Activated CD4-positive, alpha-beta T cell treated with anti-CD3 and anti-CD28 coated beads, Interleukin-2, amount 50 U/mL, for 16 hours (primary cell): ENCODE results near the gene IMPDH1.

ENCODE experiments used
- DNase-seq: peaks from one replicate; pipeline ENCODE4 v3.0.0-alpha.2; 2020

Gene IMPDH1

DNA sequence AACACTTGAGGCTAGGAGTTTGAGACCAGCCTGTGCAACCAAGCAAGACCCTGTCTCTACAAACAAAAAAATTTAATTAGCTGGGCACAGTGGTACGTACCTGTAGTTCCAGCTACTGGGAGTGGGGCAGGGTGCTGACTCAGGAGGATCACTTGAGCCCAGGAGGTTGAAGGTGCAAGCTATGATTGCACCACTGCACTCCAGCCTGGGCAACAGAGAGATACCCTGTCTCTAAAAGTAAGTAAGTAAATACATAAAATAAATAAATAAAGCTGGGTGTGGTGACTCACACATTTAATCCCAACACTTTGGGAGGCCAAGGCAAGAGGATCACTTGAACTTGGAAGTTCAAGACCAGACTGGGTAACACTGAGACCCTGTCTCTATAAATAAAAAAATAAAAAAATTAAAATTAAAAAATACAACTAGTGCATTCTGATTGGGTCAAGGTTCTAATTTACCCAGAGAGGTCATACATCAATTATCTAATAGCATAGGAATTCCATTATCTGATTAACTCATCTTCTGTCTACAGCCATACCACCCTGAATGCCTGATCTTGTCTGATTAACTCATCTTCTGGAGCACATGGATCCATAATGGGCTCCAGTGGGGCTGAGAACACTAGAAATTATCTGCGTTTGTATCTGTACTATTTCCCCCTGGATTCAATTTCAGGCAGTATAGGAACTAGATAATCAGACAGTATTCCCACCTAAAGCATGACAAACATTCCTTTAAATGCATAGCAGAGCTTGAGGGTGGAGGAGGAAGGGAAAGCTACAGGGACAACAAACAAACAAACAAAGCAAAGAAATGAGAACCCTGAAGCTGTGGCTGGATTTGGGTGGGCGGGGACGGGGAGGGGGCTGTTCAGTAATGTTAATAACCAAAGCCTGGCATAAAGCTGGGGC, 24.9 kb upstream of the IMPDH1 start:
- no peak for DNase-seq

DNA sequence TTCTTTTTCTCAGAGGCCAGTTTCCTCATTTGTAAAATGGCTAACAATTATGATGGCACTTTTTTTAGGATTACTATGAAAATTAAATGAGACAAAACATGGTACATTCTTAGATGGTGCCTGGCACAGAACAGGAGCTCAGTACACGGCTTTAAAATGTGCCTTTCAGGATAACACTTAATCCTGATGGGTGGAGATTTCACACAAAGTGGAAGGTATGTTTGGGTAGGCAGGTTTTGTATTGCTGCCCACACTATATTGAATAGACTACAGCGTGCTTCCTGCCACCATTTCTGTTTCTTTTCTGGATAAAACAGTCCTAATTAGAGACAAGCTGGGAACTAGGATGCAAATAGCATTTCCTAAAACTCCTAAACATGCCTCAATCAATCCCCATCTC, 22.0 kb upstream of the IMPDH1 start:
- no peak for DNase-seq

DNA sequence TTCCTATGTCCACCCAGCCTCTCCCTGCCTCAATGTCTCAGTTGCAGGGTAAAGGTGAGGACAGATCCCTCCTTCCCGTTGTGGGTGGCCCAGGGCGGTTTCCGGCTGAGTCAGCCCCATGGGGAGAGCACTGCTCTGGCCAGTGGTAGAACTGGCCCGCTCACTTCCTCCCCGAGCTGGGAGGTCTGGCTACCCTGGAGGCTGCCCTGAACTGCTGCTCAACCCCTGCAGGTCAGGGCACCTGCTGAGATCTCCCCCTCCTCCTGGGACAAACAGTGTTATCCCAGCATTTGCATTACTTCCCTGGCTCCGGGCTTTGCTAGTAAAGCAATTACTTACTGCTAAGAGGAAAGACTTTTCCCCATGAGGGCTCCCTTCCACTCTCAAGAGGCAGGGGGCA, 21.4 kb upstream of the IMPDH1 start:
- DNase-seq, result no peak

DNA sequence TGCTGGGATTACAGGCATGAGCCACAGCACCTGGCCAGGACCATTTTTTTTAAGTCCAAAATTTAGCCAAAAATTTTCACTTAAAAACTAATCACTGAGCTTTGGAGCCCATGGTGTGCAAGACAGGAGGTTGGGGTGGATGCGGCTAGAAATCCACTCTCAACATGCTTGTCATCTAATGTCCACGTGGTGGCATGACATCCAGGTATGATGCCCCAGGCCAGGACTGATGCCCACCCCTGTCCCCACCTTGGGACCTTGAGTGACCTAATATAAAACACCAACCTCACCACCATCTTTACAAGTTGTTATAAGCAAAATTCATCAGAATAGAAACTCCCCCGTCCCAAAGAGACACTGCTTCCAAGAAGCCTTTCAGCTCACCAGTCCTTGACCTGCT, 20.4 kb upstream of the IMPDH1 start:
- DNase-seq, result no peak

DNA sequence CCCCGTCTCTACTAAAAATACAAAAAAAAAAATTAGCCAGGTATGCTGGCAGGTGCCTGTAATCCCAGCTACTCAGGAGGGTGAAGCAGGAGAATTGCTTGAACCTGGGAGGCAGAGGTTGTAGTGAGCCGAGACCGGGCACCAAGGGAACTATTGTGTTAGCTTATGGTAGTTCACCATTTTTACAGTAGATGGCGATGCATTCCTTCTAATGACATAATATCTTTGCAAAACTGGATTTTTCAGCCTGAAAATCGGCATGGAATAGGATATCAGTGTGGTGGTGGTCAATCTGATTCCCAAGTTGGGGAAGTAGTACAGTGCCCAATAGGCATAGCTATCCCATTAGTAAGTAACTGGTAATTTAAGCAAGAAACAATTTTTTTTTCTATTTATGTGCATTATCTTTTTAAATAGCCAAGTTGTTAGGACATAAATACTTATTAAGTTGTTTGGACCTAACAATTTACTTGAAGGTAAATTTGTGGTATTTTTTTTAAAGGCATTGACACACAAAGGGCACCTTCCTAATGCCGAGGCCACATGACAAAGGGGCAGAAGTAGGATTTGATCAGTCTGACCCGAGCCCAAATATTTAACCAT, 17.6 kb upstream of the IMPDH1 start:
- peak; percentile 60 for DNase-seq

DNA sequence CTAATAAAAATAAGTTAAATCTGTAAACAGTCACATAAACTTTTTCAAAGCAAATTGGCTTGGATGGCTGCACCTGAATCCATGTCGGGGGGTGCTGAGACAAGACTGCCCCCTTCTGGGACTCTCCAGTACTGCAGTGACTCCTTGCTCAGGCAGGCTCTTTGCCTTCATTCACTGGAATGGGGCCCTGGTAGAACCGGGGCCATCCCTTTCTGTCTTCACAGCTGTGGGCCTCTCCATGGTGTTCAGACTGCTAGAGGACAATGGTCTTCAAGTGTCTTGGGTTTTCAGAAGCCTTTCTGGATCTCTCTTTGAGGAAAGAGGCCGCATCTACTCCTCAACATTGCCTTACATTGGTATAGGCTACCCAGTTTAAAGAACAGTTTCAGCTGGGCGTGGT, 16.1 kb upstream of the IMPDH1 start:
- DNase-seq, result peak; percentile 76

DNA sequence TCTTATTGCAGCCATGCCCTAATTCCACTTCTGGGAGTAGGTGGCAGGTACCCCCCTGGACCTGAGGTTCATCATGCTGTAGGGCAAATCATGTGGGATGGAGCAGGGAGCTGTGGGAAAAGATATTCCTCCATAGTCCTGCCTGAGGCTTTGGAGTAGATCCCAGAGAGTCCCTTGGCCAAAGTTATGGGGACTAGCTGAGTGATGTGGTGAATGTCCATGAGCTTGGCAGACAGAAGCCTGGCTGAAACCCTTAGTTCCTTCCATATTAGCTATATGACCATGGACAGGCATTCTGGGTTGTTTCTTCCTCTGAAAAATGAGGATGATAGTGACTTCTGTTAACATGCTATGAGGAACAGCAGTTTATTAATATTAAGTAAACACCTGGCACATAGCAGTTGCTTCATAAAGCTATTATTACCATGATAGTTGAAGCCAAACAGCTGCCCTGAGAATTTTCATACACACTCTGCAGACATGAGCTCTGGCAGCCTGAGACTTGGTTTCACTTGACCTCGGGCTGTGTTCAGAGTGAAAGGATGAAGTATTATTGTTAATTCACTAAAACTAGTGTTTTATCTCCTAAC, 15.0 kb upstream of the IMPDH1 start:
- no peak for DNase-seq

DNA sequence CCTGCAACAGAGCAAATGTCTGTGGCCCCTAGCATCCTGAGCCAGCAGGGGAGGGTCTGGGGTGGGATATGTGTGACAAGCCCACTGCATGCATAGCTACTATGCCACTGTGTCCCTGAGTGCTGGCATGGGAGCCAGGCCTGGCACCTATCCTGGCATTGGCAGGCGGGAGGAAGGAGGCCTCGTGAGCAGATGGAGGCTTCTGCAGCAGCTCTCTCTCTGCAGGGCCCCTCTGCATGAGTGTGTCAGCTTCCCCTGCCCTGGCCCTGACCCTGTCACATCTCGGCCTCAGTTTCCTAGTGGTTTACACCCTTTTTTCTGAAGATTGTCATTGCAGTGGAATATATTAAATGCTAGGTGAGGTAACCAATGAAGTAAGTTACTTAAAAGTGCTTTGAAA, 13.1 kb upstream of the IMPDH1 start:
- DNase-seq, result no peak

DNA sequence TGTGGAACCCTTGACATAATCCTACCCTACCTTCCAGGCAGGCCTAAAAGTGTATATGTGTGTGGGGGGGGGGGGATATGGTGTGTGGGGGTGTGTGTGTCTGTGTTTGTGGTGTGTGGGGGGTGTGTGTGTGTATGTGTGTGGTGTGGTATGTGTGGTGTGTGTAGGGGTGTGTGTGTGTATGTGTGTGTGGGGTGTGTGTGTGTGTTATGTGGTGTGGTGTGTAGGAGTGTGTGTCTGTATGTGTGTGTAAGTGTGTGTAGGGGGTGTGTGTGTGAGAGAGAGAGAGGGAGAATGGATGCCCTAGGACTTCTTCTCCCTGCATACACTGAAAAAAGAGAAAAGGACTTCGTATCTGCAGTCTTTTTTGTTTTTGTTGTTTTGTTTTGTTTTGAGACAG, 12.3 kb upstream of the IMPDH1 start:
- DNase-seq, result no peak

DNA sequence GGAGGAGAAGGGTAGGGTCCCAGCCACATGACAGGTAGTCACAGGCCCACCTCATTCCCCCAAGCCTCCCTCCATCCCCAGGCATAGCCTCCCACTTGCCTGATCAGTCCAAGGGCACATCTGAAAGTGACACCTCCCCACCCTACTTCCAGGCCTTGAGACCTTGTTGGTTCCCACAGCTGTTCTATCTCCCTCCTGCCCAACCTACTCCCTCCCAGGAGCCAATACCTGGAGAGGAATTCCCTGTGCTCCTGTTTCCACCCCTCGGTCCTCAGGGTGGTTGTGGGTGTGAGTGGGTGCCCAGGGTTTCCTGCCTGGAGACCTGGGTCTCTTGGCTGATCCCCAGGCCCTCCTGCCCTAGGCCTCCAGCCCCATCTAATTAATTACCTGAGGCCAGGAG, 11.6 kb upstream of the IMPDH1 start:
- no peak for DNase-seq

DNA sequence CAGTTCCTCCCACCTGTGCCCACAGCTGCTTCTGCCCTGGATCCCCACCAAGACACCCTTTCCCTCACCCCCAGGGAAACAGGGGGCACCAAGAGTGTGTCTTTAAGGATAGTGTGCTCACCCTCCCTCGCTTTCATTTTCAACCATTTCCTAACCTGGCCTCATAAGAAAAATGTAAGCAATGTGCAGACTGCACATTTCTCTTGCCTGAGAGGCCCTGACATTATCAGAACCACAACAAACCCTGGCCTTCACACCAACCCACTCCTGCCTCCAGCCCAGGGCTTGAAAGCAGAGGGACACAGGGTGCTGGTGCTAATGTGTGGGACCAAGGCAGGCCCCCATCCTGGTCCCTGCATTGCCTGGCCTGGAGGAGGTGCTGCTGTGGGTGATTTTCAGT, 11.0 kb upstream of the IMPDH1 start:
- no peak for DNase-seq

DNA sequence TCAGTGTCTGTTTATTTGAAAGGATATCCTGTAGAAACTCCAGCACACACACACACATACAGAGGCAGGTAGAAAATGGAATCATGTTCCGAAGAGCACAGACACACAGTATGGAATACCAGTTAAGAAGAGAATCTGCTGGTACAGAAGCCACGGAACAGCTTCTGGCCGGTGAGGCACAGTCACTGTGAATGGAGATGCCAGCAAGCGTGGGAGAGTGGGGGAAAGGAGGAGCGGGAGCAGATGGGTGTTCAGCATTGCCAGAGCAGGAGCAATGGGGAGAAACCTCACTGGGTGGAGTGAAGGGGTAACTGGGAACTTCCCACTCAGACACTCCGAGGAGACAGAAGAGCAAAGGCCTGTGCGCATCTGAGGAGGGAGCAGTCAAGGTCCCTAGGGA, 9.5 kb upstream of the IMPDH1 start:
- no peak for DNase-seq

DNA sequence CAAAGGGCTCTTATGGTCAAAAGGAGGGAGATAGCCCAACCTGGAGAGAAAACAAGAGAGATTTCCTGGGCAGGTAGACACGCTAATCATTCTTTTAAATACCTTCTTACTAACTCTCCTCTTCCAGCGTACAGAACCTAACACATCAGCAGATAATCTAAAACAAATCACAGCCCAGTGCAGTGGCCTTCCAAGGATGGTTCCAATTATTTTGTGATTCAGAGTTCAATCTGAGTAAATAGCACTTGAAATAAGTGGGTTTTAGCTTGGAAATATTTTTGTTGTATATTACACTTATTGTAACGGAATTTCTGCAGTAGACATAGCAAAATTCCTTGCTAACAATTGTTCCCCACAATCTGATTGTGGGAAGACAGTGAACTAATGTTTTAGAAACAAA, 7.3 kb upstream of the IMPDH1 start:
- no peak for DNase-seq

DNA sequence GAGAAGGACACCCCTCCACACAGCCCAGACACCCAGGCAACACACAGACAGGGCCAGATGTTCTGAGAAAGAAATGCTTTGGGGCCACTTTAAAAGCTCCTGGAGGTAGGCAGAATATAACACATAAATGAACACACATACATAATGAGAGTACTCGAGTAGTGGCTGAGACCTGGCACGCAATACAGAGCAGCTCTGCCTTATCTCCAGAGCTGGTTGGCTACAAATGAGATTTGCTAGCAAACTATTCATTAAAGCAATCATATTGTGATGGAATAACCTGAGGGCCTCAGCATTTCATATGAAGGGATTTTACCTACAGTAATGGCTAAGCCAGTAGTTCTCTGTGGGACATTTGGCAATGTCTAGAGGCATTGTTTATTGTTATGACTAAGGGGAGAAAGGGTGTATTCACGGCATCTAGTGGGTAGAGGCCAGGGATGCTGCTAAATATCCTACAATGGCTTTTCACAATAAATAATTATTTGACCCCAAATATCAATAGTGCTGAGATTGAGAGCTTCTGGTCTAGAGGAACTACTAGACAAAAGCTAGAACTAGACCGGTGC, 5.5 kb upstream of the IMPDH1 start:
- no peak for DNase-seq

DNA sequence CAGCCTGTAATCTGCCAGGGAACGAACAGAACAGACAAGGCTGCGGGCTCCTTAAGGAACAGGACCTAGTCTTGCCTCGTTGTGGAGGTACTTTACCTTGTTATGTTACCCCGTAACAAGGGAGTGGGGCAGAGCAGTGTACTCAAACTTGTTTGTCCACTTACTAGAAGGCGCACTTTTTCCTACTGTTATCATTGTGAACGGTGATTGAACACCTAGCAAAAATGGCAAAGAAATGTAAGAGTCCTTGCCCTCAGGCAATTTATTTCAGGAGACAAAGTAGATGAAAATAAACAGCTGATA, 620 bp upstream of the IMPDH1 start:
- no peak for DNase-seq

DNA sequence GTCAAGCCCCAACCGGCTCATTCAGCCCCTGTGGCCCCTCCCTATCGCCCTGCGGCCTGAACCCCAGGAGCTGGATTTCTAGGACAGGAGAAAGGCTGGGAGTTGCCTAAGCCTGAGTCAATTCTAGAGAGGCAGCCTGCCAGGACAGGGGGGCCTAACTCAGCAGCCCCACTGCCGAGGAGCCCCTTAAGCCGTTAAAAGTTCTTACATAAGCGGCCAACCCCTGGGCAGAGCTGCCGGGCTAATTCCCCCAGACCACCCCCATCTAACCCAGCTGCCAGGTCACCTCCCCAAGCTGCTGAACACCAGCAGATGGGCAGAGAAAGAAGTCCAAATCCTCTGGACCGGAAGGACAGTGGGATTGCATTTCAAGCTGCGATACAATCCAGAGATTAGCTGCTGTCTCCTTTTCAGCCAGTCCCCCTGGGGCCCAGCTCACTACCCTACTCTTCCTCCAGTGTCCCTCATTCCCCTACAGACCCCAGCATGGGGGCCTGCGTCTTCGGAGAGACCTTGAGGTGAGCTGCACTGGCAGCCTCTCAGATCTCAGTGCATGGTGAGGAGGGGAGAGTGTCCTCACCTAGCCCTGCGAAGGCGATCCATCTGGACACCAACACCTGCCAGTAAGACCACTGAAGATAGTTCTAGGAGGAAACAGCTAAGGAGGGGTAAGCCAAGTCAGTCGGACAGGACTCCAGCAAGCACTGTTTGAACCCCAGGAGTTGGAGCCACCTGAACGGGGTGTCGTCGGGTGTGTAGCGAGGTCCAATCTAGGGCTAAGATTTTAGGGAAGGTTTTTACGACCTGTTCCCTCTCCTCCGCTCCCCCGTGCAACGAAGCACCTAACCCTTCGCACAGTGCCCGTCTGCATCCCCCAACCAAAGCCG, 830 bp downstream of the IMPDH1 start:
- DNase-seq, result no peak

DNA sequence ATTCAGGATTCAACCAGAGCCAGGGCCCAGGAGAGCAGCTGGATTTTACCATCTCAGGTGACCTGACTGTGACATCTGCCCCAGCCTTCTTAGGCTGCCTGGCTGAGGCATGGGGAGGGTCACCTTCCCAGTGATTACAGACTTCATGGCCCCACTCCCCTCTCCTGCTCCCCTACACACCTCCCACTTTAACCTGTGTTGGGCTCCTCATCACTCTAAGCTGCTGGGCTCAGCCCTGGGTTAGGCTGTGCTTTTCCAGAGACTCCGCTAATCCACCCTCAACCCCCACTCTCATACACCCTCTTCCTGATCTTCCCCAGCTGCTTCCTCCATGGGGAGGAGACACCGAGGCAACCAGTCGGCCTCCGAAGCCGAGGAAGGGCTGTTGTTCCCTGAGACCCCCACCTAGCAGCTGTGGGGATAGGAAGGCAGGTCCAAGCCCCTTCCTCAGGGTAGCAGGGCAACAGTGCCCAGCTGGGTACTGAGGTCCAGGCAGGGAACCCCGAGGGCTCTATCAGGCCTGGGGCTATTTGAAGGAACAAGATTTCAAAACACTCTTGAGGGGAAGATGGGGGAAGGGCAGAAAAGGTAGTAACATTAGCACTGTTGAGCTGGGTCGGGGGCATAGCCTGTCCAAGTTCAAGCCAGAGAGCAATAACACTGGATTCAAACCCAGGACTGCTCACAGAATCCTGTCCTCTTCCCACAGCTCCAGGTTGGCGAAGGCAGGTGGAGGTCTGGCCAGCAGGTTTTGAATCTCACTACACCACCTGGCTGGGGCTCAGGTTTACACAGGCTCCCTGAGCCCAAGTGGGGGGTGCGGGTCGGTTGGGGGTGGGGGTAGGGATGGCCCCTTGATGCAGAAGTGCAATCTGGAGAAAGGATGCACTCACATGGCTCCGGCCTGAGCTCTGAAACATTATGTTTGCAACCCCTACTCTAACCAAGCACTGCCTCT, 1.8 kb downstream of the IMPDH1 start:
- DNase-seq, result no peak

DNA sequence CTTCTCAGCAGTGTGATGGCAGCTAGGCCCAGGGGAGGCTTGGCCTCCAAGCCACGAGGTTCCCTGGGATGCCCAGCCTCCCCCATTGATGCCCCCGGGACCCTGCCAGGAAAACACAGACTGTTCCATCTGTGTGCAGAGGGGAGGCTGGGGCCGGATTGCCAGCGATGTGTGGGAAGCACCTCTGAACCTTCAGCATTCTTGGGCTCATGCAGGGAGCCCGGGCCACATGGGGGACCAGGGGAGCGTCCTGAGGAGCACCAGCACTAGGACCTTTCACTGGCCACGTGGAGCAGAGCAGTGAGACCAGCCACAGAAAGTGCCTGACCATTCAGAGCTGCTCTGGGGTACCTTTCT, 2.6 kb downstream of the IMPDH1 start:
- no peak for DNase-seq

DNA sequence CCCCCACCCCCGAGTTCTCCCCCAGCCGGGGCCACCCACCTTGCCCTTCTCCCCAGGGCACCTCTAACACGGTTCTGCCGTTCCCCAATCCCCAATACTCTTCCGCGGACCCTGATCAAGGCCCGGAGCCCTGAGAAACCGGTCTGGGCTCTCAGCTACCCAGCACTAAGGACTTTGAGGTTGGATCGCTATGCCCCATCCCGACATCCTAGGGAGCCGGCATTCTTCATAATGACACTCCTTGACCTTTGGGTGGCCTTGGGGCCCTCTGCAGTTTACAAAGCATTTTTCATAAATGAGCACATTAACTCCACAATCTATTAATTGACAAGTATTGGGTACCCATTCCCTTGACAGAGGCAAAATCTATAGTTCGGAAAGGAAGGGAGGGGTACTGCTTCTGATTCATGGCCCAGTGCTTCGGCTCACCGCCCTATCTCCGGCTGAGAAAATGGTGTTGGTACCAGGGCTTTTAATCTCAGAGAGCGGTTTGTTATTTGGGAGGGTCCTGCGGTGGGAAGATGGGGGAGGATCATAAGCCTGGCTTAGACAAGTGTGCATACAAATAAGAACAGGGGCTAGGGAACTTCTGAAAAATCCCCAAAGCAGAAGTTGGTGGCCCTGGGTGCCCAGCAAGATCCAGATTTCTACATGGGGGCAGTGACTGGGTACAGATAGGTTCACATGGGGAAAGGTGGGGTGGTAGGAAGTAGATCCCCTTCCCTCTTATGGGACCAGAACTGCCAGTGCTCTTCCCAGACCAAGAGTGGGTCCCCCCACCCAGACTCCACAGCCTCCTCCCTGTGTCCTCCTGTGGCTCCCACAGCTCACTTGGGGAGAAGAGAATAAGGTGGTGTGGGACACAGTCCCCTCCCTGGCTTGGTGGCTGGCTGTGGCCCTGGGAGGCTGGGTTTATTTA, 3.2 kb downstream of the IMPDH1 start:
- no peak for DNase-seq

DNA sequence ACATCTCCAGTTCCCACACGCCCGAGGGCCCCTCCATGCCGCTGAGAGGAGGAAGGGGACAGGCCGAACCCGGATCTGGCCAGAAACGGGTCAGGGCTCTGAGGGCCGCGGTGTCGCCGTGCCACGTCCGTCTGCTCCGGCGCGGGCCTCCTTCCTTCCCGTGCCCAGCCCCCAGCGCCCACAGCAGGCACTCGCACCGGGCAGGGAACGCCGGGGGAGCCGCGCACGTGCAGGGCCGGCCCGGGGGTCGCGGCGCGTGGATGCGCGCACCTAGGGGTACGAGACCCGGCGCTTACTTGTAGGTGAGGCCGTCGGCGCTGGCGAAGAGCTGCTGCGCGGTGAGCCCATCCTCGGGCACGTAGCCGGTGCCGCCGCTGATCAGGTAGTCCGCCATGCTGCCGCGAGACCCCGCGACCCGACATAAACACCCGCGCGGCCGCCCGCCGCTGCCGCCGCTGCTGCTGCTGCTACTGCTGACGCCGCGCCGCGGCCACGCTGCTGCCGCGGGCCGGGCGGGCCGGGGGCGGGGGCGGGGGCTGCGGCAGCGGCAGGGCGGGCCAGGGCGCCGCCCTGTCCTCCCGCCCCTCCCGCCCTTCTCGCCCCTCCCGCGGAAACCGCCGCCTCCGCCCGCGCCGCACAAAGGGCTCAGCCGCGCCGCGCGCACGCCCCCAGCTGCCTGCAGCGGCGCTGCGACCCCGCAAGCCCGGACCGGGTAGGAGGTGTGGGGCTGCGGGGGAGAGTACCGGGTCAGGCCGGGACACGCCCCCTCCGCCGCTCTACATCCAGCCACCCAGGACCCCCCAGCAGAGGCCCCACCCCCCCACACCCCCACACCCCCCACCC, 4.1 kb downstream of the IMPDH1 start:
- peak; percentile 45 for DNase-seq
